ENCODE measurements around the gene ZDHHC3.

Gene ZDHHC3

DNA sequence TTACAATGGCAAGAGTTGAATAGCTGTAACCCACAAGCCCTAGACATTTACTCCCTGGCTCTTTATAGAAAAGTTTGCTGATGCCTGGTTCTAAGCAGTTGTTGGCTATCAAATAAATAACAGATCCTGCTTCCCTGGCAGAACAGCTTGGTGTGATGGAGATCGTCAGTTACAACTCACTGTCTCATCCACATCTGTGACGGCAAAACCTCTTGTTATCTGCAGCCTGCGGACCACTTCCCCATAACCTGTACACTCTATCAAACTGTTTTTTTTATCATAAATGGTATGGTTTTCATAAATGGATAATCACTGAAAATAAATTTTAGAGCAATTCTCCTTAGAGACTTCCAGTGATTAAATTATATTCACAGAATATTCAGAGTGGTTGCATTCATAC, 14.1 kb downstream of the ZDHHC3 start:
- peaks cover 15% of the 10 kb centered on the region; the same call in 1 of the 2 replicates for H3K36me3 ChIP-seq (ENCODE audit: control insufficient read depth, low read length)
- H4K20me1 ChIP-seq (ENCODE audit: control insufficient read depth, insufficient read depth, low read depth, low read length) = peaks cover 6% of the 10 kb centered on the region
- H3K27me3 ChIP-seq (ENCODE audit: control insufficient read depth, low read length) = no peaks in the 10 kb centered on the region
- TF ChIP-seq, protein P1, sequence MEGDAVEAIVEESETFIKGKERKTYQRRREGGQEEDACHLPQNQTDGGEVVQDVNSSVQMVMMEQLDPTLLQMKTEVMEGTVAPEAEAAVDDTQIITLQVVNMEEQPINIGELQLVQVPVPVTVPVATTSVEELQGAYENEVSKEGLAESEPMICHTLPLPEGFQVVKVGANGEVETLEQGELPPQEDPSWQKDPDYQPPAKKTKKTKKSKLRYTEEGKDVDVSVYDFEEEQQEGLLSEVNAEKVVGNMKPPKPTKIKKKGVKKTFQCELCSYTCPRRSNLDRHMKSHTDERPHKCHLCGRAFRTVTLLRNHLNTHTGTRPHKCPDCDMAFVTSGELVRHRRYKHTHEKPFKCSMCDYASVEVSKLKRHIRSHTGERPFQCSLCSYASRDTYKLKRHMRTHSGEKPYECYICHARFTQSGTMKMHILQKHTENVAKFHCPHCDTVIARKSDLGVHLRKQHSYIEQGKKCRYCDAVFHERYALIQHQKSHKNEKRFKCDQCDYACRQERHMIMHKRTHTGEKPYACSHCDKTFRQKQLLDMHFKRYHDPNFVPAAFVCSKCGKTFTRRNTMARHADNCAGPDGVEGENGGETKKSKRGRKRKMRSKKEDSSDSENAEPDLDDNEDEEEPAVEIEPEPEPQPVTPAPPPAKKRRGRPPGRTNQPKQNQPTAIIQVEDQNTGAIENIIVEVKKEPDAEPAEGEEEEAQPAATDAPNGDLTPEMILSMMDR (IDR thresholded peaks at IDR 0.05; ENCODE audit: low read depth, low read length, poor library complexity, severe bottlenecking) = no peak
- no peak for TF ChIP-seq EZH2phosphoT487 (IDR thresholded peaks at IDR 0.05; ENCODE audit: borderline replicate concordance, low read length)
- H3K9me2 ChIP-seq (replicated peaks; ENCODE audit: control insufficient read depth, low read length) = no peaks in the 10 kb centered on the region
- H3K79me2 ChIP-seq (ENCODE audit: control insufficient read depth, low read length) = peaks cover 71% of the 10 kb centered on the region
- H3K4me2 ChIP-seq (ENCODE audit: low read length) = no peak overlapping the region
- H3K4me1 ChIP-seq (ENCODE audit: control insufficient read depth, low read length) = peaks cover 6% of the 10 kb centered on the region
- no peaks in the 10 kb centered on the region for H3K9me3 ChIP-seq (ENCODE audit: control insufficient read depth, insufficient read depth, low read length)
- no peaks in the 10 kb centered on the region for H3F3A ChIP-seq (ENCODE audit: control insufficient read depth, insufficient read depth)
- H3K4me3 ChIP-seq (ENCODE audit: low read length) = no peak overlapping the region
- no peak overlapping the region for H3K27ac ChIP-seq (ENCODE audit: low read depth, low read length)

DNA sequence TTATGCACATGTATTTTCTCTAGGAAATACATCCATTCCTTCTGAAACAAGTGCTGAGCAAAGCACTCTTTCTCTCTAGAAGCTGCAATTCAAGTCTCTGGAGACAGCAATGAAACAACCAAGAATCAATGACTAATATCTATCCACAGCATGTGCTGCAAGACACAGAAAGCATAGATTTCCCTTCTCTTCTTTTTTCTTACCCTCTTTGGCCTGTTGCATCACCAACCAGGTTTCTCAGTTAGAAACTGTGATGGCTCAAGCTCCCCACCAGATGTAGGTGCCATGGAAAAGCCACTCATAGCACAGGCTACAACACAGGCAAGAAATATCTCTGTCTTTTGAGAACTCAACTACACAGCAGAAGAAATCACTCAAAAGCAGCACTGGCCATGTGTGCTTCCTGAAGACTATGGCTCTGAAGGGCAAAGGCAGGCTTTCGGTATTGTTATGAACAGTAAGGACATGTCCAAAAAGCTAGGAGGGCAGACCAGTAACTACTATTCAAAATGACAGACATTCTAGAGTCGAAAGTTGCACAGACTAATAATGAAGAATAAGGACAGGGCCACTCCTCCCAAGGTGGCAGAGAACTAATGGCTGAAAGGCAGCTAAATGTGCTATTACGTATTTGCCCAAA, 15.5 kb downstream of the ZDHHC3 start:
- Histone ChIP-seq H3K4me3 (ENCODE audit: low read length) (no peak overlapping the region), H3K4me1 (ENCODE audit: control insufficient read depth, low read length) (peaks cover 20% of the 10 kb centered on the region), H3K36me3 (ENCODE audit: control insufficient read depth, low read length) (peaks cover 15% of the 10 kb centered on the region; the same call in 1 of the 2 replicates), H3F3A (ENCODE audit: control insufficient read depth, insufficient read depth) (no peaks in the 10 kb centered on the region), H3K4me2 (ENCODE audit: low read length) (no peak overlapping the region), H4K20me1 (ENCODE audit: control insufficient read depth, insufficient read depth, low read depth, low read length) (peaks cover 6% of the 10 kb centered on the region), H3K27ac (ENCODE audit: low read depth, low read length) (no peak overlapping the region), H3K9me2 (replicated peaks; ENCODE audit: control insufficient read depth, low read length) (no peaks in the 10 kb centered on the region), H3K27me3 (ENCODE audit: control insufficient read depth, low read length) (no peaks in the 10 kb centered on the region), H3K79me2 (ENCODE audit: control insufficient read depth, low read length) (peaks cover 64% of the 10 kb centered on the region), H3K9me3 (ENCODE audit: control insufficient read depth, insufficient read depth, low read length) (no peaks in the 10 kb centered on the region)
- TF ChIP-seq, protein P1 (IDR thresholded peaks at IDR 0.05; ENCODE audit: low read depth, low read length, poor library complexity, severe bottlenecking) = no peak
- TF ChIP-seq EZH2phosphoT487 (IDR thresholded peaks at IDR 0.05; ENCODE audit: borderline replicate concordance, low read length) = no peak

DNA sequence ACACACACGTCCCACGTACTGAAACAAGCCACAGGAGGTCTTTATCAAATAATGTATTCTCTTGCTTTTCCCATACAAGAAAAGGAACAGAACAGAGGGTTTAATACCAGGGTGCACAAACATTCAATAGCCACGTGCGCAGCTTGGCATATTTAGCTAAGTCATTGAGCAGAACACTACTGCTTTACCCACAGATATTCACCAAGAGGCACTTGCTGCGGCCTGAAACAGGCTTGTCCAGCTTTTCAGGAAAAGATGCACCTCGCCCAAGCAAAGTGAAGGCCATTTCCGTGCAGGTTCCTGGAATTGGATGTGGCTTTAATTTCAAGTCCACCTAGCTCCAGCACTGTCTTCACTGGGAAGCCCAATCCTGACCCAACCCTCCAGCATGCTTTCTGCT, 17.6 kb downstream of the ZDHHC3 start:
- no peak overlapping the region for H3K4me2 ChIP-seq (ENCODE audit: low read length)
- no peaks in the 10 kb centered on the region for H3F3A ChIP-seq (ENCODE audit: control insufficient read depth, insufficient read depth)
- no peak overlapping the region for H3K4me3 ChIP-seq (ENCODE audit: low read length)
- peaks cover 35% of the 10 kb centered on the region for H3K4me1 ChIP-seq (ENCODE audit: control insufficient read depth, low read length)
- H3K36me3 ChIP-seq (ENCODE audit: control insufficient read depth, low read length) = peaks cover 22% of the 10 kb centered on the region; the same call in 1 of the 2 replicates
- peaks cover 48% of the 10 kb centered on the region for H3K79me2 ChIP-seq (ENCODE audit: control insufficient read depth, low read length)
- TF ChIP-seq, protein P1 (IDR thresholded peaks at IDR 0.05; ENCODE audit: low read depth, low read length, poor library complexity, severe bottlenecking) = no peak
- no peak for TF ChIP-seq EZH2phosphoT487 (IDR thresholded peaks at IDR 0.05; ENCODE audit: borderline replicate concordance, low read length)
- no peaks in the 10 kb centered on the region for H3K9me2 ChIP-seq (replicated peaks; ENCODE audit: control insufficient read depth, low read length)
- no peak overlapping the region for H3K27ac ChIP-seq (ENCODE audit: low read depth, low read length)
- H3K9me3 ChIP-seq (ENCODE audit: control insufficient read depth, insufficient read depth, low read length) = no peaks in the 10 kb centered on the region
- peaks cover 6% of the 10 kb centered on the region; the same call in 1 of the 2 replicates for H4K20me1 ChIP-seq (ENCODE audit: control insufficient read depth, insufficient read depth, low read depth, low read length)
- H3K27me3 ChIP-seq (ENCODE audit: control insufficient read depth, low read length) = no peaks in the 10 kb centered on the region

Measured in DOHH2 (cell line).